GM12801 (cell line): ENCODE data around the gene ABI3BP.

ENCODE experiments used
- TF ChIP-seq, protein P1 (sequence below): IDR thresholded peaks from one replicate; pipeline ENCODE4 v1.5.1; 2011; ENCODE audit warnings: control low read depth; ENCODE audit not compliant: insufficient read length; ENCODE audit errors: extremely low read depth

ABI3BP gene

GRCh38 chr3:100957261-100957986, 35.8 kb downstream of the ABI3BP start:
- TF ChIP-seq, protein P1, sequence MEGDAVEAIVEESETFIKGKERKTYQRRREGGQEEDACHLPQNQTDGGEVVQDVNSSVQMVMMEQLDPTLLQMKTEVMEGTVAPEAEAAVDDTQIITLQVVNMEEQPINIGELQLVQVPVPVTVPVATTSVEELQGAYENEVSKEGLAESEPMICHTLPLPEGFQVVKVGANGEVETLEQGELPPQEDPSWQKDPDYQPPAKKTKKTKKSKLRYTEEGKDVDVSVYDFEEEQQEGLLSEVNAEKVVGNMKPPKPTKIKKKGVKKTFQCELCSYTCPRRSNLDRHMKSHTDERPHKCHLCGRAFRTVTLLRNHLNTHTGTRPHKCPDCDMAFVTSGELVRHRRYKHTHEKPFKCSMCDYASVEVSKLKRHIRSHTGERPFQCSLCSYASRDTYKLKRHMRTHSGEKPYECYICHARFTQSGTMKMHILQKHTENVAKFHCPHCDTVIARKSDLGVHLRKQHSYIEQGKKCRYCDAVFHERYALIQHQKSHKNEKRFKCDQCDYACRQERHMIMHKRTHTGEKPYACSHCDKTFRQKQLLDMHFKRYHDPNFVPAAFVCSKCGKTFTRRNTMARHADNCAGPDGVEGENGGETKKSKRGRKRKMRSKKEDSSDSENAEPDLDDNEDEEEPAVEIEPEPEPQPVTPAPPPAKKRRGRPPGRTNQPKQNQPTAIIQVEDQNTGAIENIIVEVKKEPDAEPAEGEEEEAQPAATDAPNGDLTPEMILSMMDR = no peak

DNA sequence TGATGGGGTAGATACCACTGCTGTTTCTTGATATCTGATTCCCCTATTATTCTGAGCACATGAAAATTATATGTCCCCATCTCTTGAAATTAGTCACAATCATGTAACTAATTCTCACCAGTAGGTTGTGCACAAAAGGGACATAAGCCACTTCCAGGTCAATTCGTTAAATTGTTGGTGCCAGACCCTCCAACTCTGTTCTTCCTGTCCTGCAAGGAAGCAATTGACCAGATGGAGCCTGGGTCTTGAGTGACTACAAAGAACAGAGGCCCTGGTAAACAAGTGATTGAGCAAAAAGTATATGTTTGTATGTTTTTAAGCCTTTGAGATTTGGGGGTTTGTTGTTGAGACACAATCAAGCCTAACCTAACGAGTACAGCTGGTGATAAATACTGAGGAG, 36.9 kb downstream of the ABI3BP start:
- TF ChIP-seq, protein P1 = no peak

GRCh38 chr3:100954990-100955389, 38.2 kb downstream of the ABI3BP start:
- TF ChIP-seq, protein P1 = no peak

DNA sequence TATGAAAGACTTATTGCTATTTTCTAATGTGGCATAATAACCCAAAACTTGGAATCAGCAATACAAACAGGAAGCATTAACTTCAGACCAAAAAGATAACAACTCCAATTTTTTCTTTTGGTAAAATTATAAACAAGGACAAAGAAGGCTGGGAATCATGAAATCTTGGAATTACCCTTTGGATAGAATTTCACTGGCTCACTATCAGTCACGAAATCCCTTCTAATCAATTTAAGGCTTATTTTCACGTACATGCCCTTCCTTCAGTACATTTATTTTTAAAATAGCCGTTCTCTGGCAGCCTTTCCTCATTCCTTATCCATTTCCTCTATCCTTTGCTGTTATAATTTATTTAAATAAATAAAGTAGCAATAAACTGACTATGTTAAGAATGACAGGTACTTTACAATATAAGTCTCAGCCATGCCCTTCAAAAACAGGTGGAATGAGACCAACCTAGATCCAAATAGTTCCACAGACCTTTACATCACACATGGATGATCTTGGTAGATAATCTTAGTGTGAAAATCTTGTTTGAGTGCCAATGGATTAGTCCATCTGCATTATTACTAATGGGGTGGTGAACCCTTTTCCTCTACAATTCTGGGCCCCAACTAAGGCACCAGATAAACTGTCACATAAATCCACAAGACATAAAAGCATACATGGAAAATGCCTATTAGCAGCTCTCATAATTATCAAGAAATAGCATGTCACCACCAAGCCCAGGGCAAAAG, 38.9 kb downstream of the ABI3BP start:
- TF ChIP-seq, protein P1 = no peak

GRCh38 chr3:100953103-100953502, 40.1 kb downstream of the ABI3BP start:
- TF ChIP-seq, protein P1 = no peak

DNA sequence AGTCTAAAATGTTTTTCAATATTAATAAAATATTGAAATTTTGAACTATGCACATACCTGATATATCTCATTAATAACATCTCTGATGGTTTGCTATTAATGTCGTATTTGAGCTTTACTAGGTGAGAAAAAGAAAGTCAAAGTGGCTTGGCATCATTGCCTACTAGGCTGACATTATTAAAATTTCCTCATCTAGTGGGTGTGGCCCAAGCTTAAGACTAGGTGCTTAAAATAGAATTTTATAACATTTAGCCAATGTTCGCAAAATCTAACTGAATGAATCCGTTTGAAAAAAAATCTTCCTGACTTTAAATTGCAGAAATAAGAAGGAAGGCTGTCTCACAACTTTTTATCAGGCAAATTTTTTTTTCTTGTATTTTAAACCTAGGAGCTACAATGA, 46.1 kb downstream of the ABI3BP start:
- TF ChIP-seq, protein P1 = no peak

GRCh38 chr3:100941451-100941850, 51.8 kb downstream of the ABI3BP start:
- TF ChIP-seq, protein P1 = no peak
